ENCODE results near the gene SLCO4A1. TPM values are rescaled to one million over a fixed set of nuclear protein-coding genes. Genes with fewer than 3 reads are reported as not detected.
A peak's percentile ranks its signal among the peaks of the same experiment; 100 is the strongest.

The SLCO4A1 gene
- total and polyA plus RNA-seq, 4 donors: 4.7 to 152 (median 42.5) TPM

- peaks cover 0 to 44% (median 20%) of the 10 kb centered on the region in 5 donors for H3K4me1 ChIP-seq (ENCODE audit: control insufficient read depth in 5 of 5, insufficient read depth in 5 of 5, low read length in 5 of 5)
- TF ChIP-seq CTCF (IDR thresholded peaks at IDR 0.05; ENCODE audit: control extremely low read depth, extremely low read depth): no peak
- H3K4me3 ChIP-seq: no peak overlapping the region
- WGBS, 2 donors: 87 to 94% methylated on average over 13 of the region's 13 CpGs
- H3K9ac ChIP-seq (ENCODE audit: insufficient read depth in 1 of 2, low read length in 2 of 2): no peak overlapping the region
- H3K9me3 ChIP-seq (ENCODE audit: control insufficient read depth in 4 of 4, insufficient read depth in 3 of 4, low read length in 3 of 4): no peaks in the 10 kb centered on the region
- H3K27me3 ChIP-seq (ENCODE audit: control insufficient read depth in 3 of 3, insufficient read depth in 3 of 3, low read length in 2 of 3): no peaks in the 10 kb centered on the region
- no peaks in the 10 kb centered on the region for H3K36me3 ChIP-seq (ENCODE audit: control insufficient read depth in 4 of 4, insufficient read depth in 4 of 4, low read length in 4 of 4)
- H3K27ac ChIP-seq (ENCODE audit: low read depth in 1 of 2, low read length in 1 of 2): peak overlapping the region in 1 of 2 donors; percentile 54
- ATAC-seq (ENCODE audit: insufficient read depth, low FRiP score): no peak
- DNase-seq: no peak
These were observed 21.7 kb upstream of the SLCO4A1 start for GRCh38 chr20:62620625-62621024.

- no peak for ATAC-seq (ENCODE audit: insufficient read depth, low FRiP score)
- Histone ChIP-seq H3K27me3 (ENCODE audit: control insufficient read depth in 3 of 3, insufficient read depth in 3 of 3, low read length in 2 of 3) (no peaks in the 10 kb centered on the region), H3K9me3 (ENCODE audit: control insufficient read depth in 4 of 4, insufficient read depth in 3 of 4, low read length in 3 of 4) (no peaks in the 10 kb centered on the region), H3K27ac (ENCODE audit: low read depth in 1 of 2, low read length in 1 of 2) (peak overlapping the region in 1 of 2 donors; percentile 98), H3K4me1 (ENCODE audit: control insufficient read depth in 5 of 5, insufficient read depth in 5 of 5, low read length in 5 of 5) (peaks cover 0 to 48% (median 20%) of the 10 kb centered on the region in 5 donors), H3K9ac (ENCODE audit: insufficient read depth in 1 of 2, low read length in 2 of 2) (no peak overlapping the region), H3K4me3 (no peak overlapping the region), H3K36me3 (ENCODE audit: control insufficient read depth in 4 of 4, insufficient read depth in 4 of 4, low read length in 4 of 4) (no peaks in the 10 kb centered on the region)
- WGBS, 2 donors: 79 to 90% methylated on average over 34 of the region's 34 CpGs
- no peak for DNase-seq
- no peak for TF ChIP-seq CTCF (IDR thresholded peaks at IDR 0.05; ENCODE audit: control extremely low read depth, extremely low read depth)
These were observed 20.8 kb upstream of the SLCO4A1 start for GRCh38 chr20:62621251-62622110.

- Histone ChIP-seq H3K4me1 (ENCODE audit: control insufficient read depth in 5 of 5, insufficient read depth in 5 of 5, low read length in 5 of 5) (peaks cover 0 to 44% (median 16%) of the 10 kb centered on the region in 5 donors), H3K27ac (ENCODE audit: low read depth in 1 of 2, low read length in 1 of 2) (peak overlapping the region; percentile 67 to 98), H3K9ac (ENCODE audit: insufficient read depth in 1 of 2, low read length in 2 of 2) (no peak overlapping the region), H3K36me3 (ENCODE audit: control insufficient read depth in 4 of 4, insufficient read depth in 4 of 4, low read length in 4 of 4) (no peaks in the 10 kb centered on the region), H3K4me3 (no peak overlapping the region), H3K27me3 (ENCODE audit: control insufficient read depth in 3 of 3, insufficient read depth in 3 of 3, low read length in 2 of 3) (no peaks in the 10 kb centered on the region), H3K9me3 (ENCODE audit: control insufficient read depth in 4 of 4, insufficient read depth in 3 of 4, low read length in 3 of 4) (no peaks in the 10 kb centered on the region)
- 78 to 88% methylated on average over 25 of the region's 25 CpGs for WGBS, 2 donors
- ATAC-seq (ENCODE audit: insufficient read depth, low FRiP score) (no peak), DNase-seq (no peak)
- TF ChIP-seq CTCF (IDR thresholded peaks at IDR 0.05; ENCODE audit: control extremely low read depth, extremely low read depth): no peak
These were observed 20.0 kb upstream of the SLCO4A1 start for GRCh38 chr20:62622178-62622876.
